NOMO-1 (cell line): Measurements from ENCODE around the gene CDC25A.

ENCODE experiments used
- DNase-seq, 2 experiments: peaks; one replicate each; lab custom pipeline; 2025; ENCODE audit not compliant: unreplicated experiment in 2 of 2; lab: John Stamatoyannopoulos, UW

The CDC25A gene

GRCh38 chr3:48199117-48199516, 10.9 kb upstream of the CDC25A start:
- DNase-seq = no peak

- no peak for DNase-seq
Observed at GRCh38 chr3:48196611-48197010, 8.4 kb upstream of the CDC25A start.

DNA sequence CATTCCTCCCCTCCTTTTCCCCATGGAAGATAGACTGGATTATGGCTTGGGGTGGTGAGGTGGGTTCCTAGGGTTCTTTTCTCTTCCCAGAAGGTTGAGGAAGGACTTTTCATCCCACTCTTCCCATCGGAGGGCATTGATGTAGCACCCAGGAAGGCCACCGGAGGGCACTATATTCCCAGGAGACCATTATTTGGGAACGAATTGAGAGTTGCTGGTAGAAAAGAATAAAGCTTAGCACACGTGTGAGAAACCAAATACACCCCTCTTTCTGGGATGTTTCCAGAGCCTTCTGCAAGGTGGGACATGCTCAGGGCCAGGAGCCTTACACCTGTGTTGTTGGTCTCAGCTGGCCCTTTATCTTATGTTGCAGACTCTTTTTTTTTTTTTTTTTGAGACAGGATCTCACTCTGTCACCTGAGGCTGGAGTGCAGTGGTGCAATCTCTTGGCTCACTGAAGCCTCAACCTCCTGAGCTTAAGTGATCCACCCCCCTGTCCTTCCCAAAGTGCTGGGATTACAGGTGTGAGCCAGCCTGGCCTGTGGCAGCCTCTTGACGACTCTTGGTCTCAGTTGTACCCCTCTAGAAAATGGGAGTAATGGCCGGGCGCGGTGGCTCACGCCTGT, 6.3 kb upstream of the CDC25A start:
- peak; percentile 14 to 18 for DNase-seq

DNA sequence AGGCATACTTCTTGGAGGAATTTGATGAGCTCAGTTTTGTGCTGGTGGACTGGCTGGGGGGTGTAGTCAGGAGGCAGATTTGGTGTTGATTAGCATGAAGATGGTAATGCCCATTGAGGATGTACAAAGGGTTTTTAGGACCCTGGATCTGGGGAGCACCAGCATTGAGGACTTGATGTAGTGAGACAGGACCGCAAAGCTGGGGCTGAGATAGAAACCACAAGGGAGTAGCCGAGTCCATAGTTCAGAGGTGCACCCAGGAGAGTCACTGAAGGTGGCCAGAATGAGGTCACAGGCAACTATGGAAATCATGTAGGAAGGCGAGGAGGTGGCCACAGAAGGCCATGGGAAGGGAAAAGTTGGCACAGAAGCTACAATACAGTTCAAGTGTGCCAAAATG, 2.7 kb upstream of the CDC25A start:
- no peak for DNase-seq

DNA sequence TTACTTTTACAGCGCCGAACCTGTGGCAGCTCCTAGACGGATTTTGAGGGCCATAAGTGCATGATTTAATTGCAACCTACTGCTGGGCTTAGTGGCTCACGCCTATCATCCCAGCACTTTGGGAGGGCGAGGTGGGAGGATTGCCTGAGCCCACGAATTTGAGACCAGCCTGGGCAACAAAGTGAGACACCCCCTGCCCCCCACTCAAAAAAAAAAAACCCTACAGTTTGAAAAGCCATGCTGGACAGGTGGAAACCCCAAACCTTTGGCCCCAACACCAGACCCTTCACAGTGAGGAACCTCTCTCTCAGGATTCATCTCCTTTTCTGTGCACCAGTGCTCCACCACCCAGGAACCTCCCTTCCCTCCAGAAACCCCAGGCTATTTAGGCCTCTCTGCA, 1.1 kb upstream of the CDC25A start:
- DNase-seq = no peak

DNA sequence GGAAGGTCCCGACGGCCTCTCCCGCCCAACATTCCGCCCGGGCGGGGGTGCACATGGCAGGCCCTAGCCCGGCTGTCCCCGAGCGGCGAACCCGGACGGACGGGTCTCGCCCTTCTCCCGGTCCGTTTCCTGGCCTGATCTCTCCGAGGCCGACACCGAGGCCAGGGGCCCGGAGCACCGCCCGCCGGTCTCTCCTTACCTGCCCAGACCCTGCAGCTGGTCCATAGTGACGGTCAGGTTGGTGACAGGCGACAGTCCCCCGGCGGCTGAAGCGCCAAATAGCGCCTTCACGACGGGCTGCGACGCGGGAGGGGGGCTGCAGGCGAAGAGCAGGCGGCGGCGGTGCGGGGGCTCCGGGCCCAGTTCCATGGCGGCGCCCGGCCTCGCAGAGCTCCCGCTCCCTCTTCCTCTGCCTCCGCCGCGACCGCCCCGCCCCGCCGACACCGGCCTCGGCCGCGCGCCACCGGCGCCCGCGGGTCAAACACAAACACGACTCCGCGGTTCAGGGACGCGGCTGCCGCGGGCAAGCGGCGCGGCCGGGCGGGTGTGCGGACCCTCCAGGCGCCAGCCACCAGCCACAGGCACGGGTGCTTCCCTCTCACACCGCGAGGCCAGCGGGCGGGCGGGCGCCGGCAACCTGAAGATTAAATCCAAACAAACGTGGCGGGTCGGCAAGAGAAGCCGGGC, 495 bp downstream of the CDC25A start:
- peak in 1 of 2 experiments; percentile 53 for DNase-seq

GRCh38 chr3:48187301-48187578, 977 bp downstream of the CDC25A start:
- peak in 1 of 2 experiments; percentile 2 for DNase-seq

DNA sequence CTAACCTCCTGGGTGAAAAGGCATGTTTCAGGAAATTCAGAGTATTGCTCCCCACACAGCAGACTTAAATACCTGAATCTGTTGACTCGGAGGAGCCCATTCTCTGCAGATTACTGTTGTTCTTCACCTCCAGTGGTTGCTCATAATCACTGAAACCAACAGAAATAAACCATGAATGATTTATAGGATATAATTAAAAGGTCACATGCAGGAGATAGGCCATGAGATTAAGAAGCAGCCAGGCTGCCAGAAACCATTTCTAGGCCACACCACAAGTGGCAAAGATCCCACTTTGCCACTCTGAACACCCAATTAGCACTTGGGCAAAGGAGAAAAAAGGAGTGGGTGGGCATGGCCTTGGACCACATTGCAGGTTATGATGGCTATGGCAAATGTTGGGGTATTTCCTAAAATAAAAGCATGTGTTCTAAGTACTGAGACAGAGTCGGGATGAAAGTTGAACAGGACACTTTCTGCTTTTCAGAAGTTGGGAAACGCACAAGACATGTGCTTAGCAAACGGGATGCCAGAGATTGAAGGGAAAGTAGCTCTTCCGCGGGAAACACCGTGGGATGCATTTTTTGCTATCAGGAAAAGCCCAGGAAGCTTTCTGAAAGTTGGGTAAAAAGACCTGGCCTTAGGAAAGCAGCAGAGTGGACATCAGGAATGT, 1.5 kb downstream of the CDC25A start:
- peak in 1 of 2 experiments; percentile 7 for DNase-seq

DNA sequence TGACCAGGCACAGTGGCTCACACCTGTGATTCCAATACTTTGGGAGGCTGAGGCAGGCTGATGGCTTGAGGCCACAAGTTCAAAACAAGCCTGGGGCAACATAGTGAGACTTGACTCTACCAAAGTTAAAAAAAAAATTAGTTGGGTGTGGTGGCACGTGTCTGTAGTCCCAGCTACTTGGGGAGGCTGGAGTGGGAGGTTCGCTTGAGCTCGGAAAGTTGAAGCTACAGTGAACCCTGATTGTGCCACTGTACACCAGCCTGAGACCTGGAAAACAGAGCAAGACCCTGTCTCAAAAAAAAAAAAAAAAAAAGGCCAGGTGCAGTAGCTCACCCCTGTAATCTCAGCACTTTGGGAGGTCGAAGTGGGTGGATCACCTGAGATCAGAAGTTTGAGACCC, 3.1 kb downstream of the CDC25A start:
- no peak for DNase-seq

GRCh38 chr3:48184299-48184698, 3.9 kb downstream of the CDC25A start:
- no peak for DNase-seq

DNA sequence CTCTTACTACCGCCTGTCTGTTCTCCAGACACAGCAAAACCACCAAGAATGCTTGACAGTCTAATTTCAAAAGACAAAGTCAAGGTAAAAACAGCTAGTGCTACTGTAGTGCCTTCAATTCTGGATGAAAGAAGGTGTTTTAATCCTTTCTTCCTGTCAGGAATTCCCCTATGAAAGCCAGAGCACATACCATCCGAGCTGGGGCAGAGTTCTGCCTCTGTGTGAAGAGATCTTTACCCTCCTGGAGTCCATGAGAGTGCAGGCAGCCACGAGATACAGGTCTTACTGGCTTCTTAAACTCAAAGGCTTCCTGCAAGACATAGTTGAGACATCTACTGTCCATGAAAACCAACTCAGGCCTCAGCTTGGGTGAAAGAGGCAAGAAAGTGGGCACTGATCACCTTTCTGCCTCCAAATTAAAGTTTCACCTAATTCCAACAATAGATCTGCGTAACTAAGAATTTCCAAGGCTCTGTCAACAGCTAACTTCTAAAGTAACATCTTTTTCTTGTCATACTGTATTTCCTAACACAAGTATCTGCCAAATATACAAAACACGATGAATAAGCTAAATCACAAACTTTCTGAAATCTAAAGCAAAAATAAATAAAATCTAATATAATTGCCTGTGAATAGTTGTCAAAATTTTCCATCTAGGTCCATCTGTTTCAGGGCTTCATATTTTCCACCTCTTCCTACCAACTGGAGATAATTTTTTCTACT, 7.5 kb downstream of the CDC25A start:
- no peak for DNase-seq

DNA sequence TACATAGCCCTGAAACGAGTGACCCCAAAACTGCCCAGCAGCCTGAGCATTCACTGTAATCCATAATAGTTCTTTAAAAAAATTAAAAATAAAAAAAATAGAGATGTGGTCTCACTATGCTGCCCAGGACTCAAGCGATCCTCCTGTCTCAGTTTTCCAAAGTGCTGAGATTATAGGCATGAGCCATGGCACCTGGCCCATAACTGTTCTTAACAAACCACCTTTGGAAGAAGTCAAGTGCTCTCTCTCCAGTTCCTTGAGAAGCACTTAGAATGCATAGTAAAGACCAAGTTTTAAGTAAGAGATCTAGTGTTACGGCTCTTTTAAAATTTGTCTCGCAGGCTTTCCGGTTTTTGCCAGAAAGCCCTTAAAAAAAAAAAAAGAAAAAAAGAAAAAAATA, 8.2 kb downstream of the CDC25A start:
- no peak for DNase-seq

DNA sequence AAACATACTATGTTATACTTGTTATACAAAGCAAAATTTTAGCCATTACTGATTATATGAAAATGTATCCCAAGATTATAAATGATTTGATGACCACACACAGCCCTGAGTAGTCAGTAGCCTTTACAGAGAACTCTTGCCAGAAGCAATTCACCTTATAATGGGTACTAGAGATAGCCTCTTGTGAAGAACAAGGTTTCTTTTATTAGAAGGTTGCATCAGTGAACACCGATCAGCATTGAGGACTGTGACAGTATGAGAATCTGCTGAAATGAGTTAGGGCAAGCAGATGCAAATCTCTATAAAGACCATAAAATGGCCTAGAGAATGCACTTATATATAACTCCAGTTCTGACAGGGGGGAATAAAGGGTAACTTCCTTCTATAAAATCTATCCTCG, 10.1 kb downstream of the CDC25A start:
- no peak for DNase-seq

- peak; percentile 4 to 16 for DNase-seq
Observed at GRCh38 chr3:48157950-48158376, 30.3 kb downstream of the CDC25A start.

DNA sequence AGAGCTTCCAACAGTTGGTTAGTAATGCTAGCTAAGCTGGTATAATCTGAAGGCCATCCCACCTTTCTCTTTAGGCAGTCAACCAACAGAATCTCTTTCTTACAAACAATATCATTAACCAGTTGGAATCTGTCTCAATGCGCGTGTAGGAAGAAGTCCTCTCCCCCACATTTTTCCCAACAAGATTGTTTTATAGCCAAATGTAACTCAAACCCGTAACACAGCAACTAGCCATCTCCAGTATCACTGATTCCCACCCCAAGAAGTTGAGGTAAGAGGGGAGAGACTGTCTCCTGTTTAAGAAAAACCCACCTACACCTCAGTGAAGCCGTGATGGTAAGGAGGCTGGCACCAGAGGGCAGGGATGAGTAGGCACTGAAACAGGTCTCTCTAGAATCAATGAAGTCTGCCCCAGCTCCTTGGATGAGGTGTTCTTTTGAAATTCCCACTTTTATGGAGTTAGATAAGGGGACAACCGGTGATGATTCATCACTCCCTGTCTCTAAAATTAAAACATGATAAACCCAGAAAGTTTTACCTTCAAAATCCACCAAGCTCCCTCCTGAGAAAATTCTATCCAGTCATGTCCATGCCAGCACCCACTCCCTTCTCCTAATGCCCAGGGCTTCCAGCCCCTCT, 30.9 kb downstream of the CDC25A start:
- no peak for DNase-seq

GRCh38 chr3:48156163-48156562, 32.1 kb downstream of the CDC25A start:
- DNase-seq = no peak

DNA sequence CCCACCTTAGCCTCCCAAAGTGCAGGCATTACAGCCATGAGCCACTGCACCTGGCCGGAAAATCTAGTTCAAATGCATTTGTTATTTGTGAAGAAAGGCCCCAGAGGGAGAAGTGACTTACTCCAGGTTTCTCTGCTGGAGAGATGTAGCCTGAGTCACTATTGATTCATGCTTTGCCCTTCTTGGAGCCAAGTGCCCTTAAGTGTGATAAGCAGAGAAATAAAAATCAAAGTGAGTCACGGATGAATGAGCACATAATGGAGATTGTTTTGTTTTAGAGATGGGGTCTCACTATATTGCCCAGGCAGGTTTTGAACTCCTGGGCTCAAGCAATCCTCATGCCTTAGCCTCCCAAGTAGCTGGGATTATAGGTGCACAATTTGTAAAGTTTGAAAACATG, 33.1 kb downstream of the CDC25A start:
- no peak for DNase-seq

- no peak for DNase-seq
Observed at GRCh38 chr3:48151807-48152427, 36.3 kb downstream of the CDC25A start.

DNA sequence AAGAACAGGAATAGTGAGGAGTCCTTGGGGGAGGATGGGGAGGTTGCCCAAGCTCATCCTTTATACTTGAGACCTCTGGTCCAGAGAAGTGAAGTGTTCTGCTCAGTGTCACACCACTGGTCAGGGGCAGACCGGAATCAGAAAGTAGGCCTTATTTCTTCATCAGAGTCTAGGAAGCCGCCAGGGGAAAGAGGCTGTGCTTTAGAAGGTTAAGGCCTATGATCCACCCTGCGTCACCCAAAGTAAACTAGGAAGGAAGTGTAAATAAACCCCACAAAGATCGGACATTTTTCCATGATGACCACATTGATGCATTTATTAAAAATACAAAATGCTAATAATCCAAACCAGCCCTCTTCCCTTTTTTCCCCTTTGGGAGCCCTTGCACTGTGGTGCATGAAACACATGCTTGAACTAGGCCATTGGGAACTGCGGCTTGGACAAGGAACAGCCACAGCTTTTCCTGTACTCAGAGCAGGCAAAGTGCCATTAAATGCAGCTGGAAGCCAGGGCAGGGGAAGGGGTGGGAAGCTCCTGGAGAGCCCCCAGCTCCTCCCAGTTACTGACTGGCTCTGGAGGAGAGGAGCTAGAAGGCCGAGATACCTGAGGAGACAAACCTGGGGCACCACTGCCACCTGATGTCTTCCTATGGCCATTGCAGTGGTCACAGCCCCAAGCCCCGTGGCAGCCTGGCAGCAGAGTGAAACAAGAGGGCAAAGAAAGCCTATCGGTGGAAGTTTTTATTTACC, 37.0 kb downstream of the CDC25A start:
- peak; percentile 12 to 61 for DNase-seq

DNA sequence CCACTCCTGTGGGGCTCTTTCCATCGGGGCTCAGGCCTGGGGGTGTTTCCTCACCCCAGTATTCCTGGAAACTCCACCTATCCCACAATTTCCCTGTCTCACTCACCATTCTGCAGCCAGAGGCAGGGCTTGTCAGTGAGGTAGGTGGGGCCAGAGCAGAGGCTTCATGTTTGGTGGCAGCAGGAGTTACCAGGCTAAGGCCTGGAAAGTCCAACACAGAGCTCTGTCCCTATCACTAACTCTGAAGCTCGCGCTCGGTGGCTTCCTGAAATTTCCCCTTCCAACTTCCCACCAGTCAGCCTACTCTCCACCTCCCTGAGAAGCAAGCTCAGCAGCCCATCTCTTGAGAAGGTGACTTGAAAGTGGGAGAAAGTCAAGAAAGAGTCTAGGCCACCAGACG, 44.2 kb downstream of the CDC25A start:
- no peak for DNase-seq
